Activated CD4-positive, CD25-positive, alpha-beta regulatory T cell treated with anti-CD3 and anti-CD28 coated beads, Interleukin-2, amount 50 U/mL, for 16 hours (primary cell): ENCODE data around the gene AMOTL1.
"Not testable (repeated sequence)": the region's sequence is repeated elsewhere in the genome, so short reads cannot be mapped to it uniquely, and the experiment has no call there.

Experiments used
- DNase-seq: peaks from one replicate; pipeline ENCODE4 v3.0.0-alpha.2; 2020; ENCODE audit warnings: low read depth, low spot score

The AMOTL1 gene

GRCh38 chr11:94879006-94879405 lies 110.8 kb downstream of the AMOTL1 start:
- no peak for DNase-seq

- DNase-seq, result no peak
Observed at GRCh38 chr11:94880216-94880615, 112.1 kb downstream of the AMOTL1 start.

- no peak for DNase-seq
Observed at GRCh38 chr11:94882931-94883330, 114.8 kb downstream of the AMOTL1 start.

- no peak for DNase-seq
Observed at GRCh38 chr11:94883878-94884277, 115.7 kb downstream of the AMOTL1 start.

GRCh38 chr11:94884376-94884775 lies 116.2 kb downstream of the AMOTL1 start:
- no peak for DNase-seq

- DNase-seq, result no peak
Observed at GRCh38 chr11:94885133-94885532, 117.0 kb downstream of the AMOTL1 start.

- no peak for DNase-seq
Observed at GRCh38 chr11:94885581-94885980, 117.4 kb downstream of the AMOTL1 start.

GRCh38 chr11:94888204-94888603 lies 120.0 kb downstream of the AMOTL1 start:
- DNase-seq, result no peak

GRCh38 chr11:94895451-94895850 lies 127.3 kb downstream of the AMOTL1 start:
- no peak for DNase-seq

GRCh38 chr11:94895971-94896370 lies 127.8 kb downstream of the AMOTL1 start:
- DNase-seq, result no peak

- DNase-seq, result no peak
Observed at GRCh38 chr11:94897330-94897768, 129.2 kb downstream of the AMOTL1 start.

GRCh38 chr11:94907226-94907625 lies 139.1 kb downstream of the AMOTL1 start:
- DNase-seq, result no peak

- DNase-seq, result no peak
Observed at GRCh38 chr11:94909371-94909820, 141.2 kb downstream of the AMOTL1 start.

- no peak for DNase-seq
Observed at GRCh38 chr11:94910270-94910669, 142.1 kb downstream of the AMOTL1 start.

- DNase-seq, result no peak
Observed at GRCh38 chr11:94910779-94911178, 142.6 kb downstream of the AMOTL1 start.

- no peak for DNase-seq
Observed at GRCh38 chr11:94912806-94913205, 144.7 kb downstream of the AMOTL1 start.

GRCh38 chr11:94913718-94914394 lies 145.7 kb downstream of the AMOTL1 start:
- DNase-seq, result not testable (repeated sequence)

GRCh38 chr11:94920311-94920710 lies 152.2 kb downstream of the AMOTL1 start:
- no peak for DNase-seq

- DNase-seq, result no peak
Observed at GRCh38 chr11:94922321-94923003, 154.3 kb downstream of the AMOTL1 start.

- no peak for DNase-seq
Observed at GRCh38 chr11:94923004-94923334, 154.8 kb downstream of the AMOTL1 start.

GRCh38 chr11:94924171-94924572 lies 156.0 kb downstream of the AMOTL1 start:
- no peak for DNase-seq

- DNase-seq, result no peak
Observed at GRCh38 chr11:94924612-94925011, 156.5 kb downstream of the AMOTL1 start.
